ENCODE data around the gene GPR157.

- TF ChIP-seq EZH2phosphoT487 (IDR thresholded peaks at IDR 0.05; ENCODE audit: low read depth) (no peak), CTCF (IDR thresholded peaks at IDR 0.05; ENCODE audit: low read depth, low read length) (no peak)
Measured at GRCh38 chr1:9136932-9137331, 8.0 kb upstream of the GPR157 start.
